Spleen (tissue), 11 donors: ENCODE data around the gene RBBP8NL. TPM values are rescaled to one million over a fixed set of nuclear protein-coding genes. Genes with fewer than 3 reads are reported as not detected.
A peak's percentile ranks its signal among the peaks of the same experiment; 100 is the strongest.

Experiments used
- DNase-seq: peaks from one replicate; pipeline ENCODE4 v3.0.0-alpha.2; 2020
- H3K27ac ChIP-seq, 8 donors: fragments of 200-600 bp; sonication (generic) in 7 of 8; 1 replicate in 4 of 8; 2 replicates in 4 of 8; pipeline versions ENCODE4 v1.5.0 to v1.8.0; 2016 to 2021; ENCODE audit warnings: inconsistent platforms in 4 of 8, mild to moderate bottlenecking in 4 of 8, moderate library complexity in 1 of 8
- H3K27me3 ChIP-seq, 7 donors: fragments of 200-600 bp; sonication (generic) in 6 of 7; replicated peaks in 1 of 7; 1 replicate in 4 of 7; 2 replicates in 3 of 7; pipeline versions ENCODE4 v1.5.0 to v1.8.0; 2016 to 2021; ENCODE audit warnings: inconsistent platforms in 3 of 7, mild to moderate bottlenecking in 1 of 7
- H3K36me3 ChIP-seq, 6 donors: fragments of 200-600 bp; sonication (generic) in 5 of 6; 1 replicate in 4 of 6; 2 replicates in 2 of 6; pipeline versions ENCODE4 v1.5.0 to v1.8.0; 2016 to 2021; ENCODE audit warnings: inconsistent platforms in 2 of 6
- H3K4me1 ChIP-seq, 6 donors: fragments of 200-600 bp; sonication (generic) in 5 of 6; 1 replicate in 3 of 6; 2 replicates in 3 of 6; pipeline versions ENCODE4 v1.5.0 to v1.8.0; 2016 to 2021; ENCODE audit warnings: inconsistent platforms in 3 of 6
- H3K4me3 ChIP-seq, 8 donors: fragments of 200-600 bp; sonication (generic) in 7 of 8; 1 replicate in 4 of 8; 2 replicates in 4 of 8; pipeline versions ENCODE4 v1.5.0 to v1.8.0; 2016 to 2021; ENCODE audit warnings: inconsistent platforms in 4 of 8, mild to moderate bottlenecking in 4 of 8, moderate library complexity in 2 of 8
- H3K9me3 ChIP-seq, 8 donors: fragments of 200-600 bp; sonication (generic) in 7 of 8; 1 replicate in 4 of 8; 2 replicates in 4 of 8; pipeline versions ENCODE4 v1.5.0 to v1.8.0; 2016 to 2021; ENCODE audit warnings: inconsistent platforms in 4 of 8
- POLR2A ChIP-seq, 3 donors: fragments of 450-650 bp; IDR thresholded peaks; one replicate each; pipeline ENCODE4 v1.5.1; 2017; ENCODE audit warnings: antibody characterized with exemption in 3 of 3, mild to moderate bottlenecking in 1 of 3
- POLR2AphosphoS5 ChIP-seq, 3 donors: sonication (generic); formaldehyde crosslinking; IDR thresholded peaks; one replicate each; pipeline ENCODE4 v1.5.1; 2017; ENCODE audit warnings: antibody characterized with exemption in 3 of 3
- WGBS, 5 donors: extraction: QIAGEN DNeasy Blood & Tissue Kit in 3 of 5; methylation state at CpG; one replicate each; pipeline versions ENCODE4 v1.1.5 to v1.1.7; 2013 to 2018; 5-methylcytosine and 5-hydroxymethylcytosine counted together
- intact Hi-C: fragments of 100-400 bp; cut with DNase I; formaldehyde crosslinking; loops from one replicate; pipeline ENCODE4 v1.15.0; 2023; ENCODE audit warnings: low total_unique reads
- polyA plus RNA-seq, 3 donors: library from polyadenylated mRNA; stranded (reverse); fragments of 200-250 nt; gene quantifications; one replicate each; pipeline ENCODE4 v1.2.1, GENCODE V29; 2013
- total RNA-seq, 7 donors: library from RNA; depleted of rRNA in 3 of 7; stranded (reverse); fragments of >200 nt in 3 of 7; fragmentation: NEBNext Ultra II Directional in 4 of 7; extraction: Animal tissue kit (Norgen Biotek cat#: 25700) in 4 of 7; gene quantifications; one replicate each; pipeline versions ENCODE4 v1.1.0 to v1.2.1, GENCODE V29; 2016 to 2021
- TF ChIP-seq, protein P1 (sequence below), 11 experiments: fragments of 200-600 bp in 7 of 11; fragments of 450-650 bp in 4 of 11; sonication (generic) in 4 of 11; IDR thresholded peaks in 8 of 11; conservative IDR thresholded peaks in 3 of 11; 1 replicate in 7 of 11; 2 replicates in 4 of 11; pipeline versions ENCODE4 v1.4.0 to v1.8.0; 2016 to 2021; ENCODE audit warnings: antibody characterized with exemption in 11 of 11, inconsistent platforms in 4 of 11, mild to moderate bottlenecking in 1 of 11
- donor health status: healthy with polysubstance abuse.
- donor health status: DM: no; HTN: no; CAD: no; lungs with moderate emphysema.
- donor health status: DM: no; HTN: no; CAD: no.
- donor health status: Bipolar disorder and iron deficiency.
- donor health status: healthy.
- donor health status: DM: no; HTN: no; CAD: no.
- donor health status: DM: yes; HTN: yes; CAD: no.

Gene RBBP8NL
- total and polyA plus RNA-seq, 10 donors: 0.03 TPM; not detected in 9

DNA sequence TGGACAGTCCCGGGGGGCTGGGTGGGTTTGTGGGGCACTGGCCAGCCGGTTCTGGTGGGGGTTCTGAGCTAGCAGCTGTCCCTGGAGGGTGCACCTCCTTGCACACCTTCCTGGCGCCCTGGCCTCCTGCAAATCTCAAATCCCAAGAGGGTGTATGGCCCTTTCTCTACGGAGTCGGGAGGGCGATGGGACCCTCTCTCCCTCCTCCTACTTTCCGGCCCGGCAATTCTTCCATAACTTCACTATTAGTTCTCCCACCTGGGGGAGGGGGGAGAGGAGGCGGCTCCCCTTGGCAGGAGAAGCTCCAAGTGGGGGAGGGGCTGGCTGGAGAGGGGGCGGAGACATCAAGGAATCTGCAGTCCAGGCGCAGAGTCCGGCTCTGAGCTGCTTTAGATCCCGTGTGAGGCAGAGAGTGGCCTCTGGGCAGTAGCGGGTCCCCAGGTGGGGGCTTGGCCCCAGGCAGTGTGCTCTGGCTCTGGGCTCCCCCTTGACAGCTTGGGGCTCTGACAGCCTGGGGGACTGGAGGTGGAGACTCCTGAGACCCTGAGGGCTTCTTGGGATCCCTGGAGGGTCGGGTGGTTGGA lies 58.9 kb downstream of the RBBP8NL start:
- 5 to 10% (median 8%) methylated on average over 13 to 15 of the region's 15 CpGs for WGBS, 5 donors
- Histone ChIP-seq H3K4me1 (peaks cover 13 to 67% (median 53%) of the 10 kb centered on the region in 6 donors), H3K27ac (peak overlapping the region in 4 of 8 donors; percentile 59 to 86 (median 82)), H3K36me3 (no peaks in the 10 kb centered on the region), H3K4me3 (peak overlapping the region in 6 of 8 donors; percentile 58 to 90 (median 66)), H3K27me3 (peaks cover 0 to 79% (median 32%) of the 10 kb centered on the region in 7 donors), H3K9me3 (no peaks in the 10 kb centered on the region)
- intact Hi-C loops: no loop called here
- no peak for DNase-seq
- TF ChIP-seq POLR2A (IDR thresholded peaks at IDR 0.05) (no peak), POLR2AphosphoS5 (IDR thresholded peaks at IDR 0.05) (no peak)
- TF ChIP-seq, protein P1, sequence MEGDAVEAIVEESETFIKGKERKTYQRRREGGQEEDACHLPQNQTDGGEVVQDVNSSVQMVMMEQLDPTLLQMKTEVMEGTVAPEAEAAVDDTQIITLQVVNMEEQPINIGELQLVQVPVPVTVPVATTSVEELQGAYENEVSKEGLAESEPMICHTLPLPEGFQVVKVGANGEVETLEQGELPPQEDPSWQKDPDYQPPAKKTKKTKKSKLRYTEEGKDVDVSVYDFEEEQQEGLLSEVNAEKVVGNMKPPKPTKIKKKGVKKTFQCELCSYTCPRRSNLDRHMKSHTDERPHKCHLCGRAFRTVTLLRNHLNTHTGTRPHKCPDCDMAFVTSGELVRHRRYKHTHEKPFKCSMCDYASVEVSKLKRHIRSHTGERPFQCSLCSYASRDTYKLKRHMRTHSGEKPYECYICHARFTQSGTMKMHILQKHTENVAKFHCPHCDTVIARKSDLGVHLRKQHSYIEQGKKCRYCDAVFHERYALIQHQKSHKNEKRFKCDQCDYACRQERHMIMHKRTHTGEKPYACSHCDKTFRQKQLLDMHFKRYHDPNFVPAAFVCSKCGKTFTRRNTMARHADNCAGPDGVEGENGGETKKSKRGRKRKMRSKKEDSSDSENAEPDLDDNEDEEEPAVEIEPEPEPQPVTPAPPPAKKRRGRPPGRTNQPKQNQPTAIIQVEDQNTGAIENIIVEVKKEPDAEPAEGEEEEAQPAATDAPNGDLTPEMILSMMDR (IDR thresholded peaks at IDR 0.05 in 8 of 11, conservative IDR thresholded peaks at IDR 0.05 in 3 of 11): no peak

DNA sequence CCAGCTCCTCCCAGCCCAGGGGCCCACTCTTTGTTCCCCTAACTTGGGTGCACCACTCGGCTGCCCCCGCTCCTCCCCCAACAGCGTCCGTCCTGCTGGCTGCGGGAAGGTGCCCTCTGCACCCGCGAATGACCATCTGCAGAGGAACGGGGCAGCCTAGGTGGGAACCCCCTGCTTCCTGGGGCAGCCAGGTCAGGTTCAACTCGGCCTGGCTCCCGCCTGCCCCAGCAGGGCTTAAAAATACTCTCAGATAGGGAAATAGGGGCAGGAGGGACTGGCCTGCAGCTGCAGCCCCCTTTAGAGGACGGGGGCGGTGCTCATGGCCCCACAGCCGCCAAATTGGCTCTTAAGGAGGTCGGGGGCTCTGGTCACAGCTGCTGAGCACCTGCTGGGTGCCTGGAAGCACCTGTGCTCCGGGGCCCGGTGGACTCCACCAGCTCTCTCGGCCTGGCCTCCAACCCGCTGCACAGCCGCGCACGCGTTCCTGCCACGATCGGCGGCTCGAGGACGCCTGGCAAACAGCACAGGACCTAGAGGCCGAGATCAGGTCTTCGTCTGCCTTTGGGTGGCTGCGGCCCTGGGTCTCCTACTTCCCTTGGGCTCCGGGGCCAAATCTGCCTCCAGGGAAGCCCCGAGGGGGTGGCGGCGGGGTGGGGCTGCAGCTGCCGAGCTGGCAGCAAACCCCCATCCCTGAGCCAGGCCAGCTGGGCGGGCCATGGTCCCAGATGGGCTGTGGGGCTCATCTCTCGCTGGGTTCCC lies 59.5 kb downstream of the RBBP8NL start:
- Histone ChIP-seq H3K9me3 (no peaks in the 10 kb centered on the region), H3K36me3 (no peaks in the 10 kb centered on the region), H3K4me1 (peaks cover 13 to 74% (median 56%) of the 10 kb centered on the region in 6 donors), H3K27me3 (peaks cover 0 to 79% (median 32%) of the 10 kb centered on the region in 7 donors), H3K27ac (peak overlapping the region in 7 of 8 donors; percentile 36 to 86 (median 74)), H3K4me3 (peak overlapping the region; percentile 58 to 90 (median 64))
- intact Hi-C loops: no loop called here
- TF ChIP-seq POLR2A (IDR thresholded peaks at IDR 0.05): no peak
- TF ChIP-seq POLR2AphosphoS5 (IDR thresholded peaks at IDR 0.05): peak in 2 of 3 donors; percentile 28 to 45
- 3 to 5% (median 3%) methylated on average over 14 to 37 of the region's 37 CpGs for WGBS, 5 donors
- DNase-seq: no peak

DNA sequence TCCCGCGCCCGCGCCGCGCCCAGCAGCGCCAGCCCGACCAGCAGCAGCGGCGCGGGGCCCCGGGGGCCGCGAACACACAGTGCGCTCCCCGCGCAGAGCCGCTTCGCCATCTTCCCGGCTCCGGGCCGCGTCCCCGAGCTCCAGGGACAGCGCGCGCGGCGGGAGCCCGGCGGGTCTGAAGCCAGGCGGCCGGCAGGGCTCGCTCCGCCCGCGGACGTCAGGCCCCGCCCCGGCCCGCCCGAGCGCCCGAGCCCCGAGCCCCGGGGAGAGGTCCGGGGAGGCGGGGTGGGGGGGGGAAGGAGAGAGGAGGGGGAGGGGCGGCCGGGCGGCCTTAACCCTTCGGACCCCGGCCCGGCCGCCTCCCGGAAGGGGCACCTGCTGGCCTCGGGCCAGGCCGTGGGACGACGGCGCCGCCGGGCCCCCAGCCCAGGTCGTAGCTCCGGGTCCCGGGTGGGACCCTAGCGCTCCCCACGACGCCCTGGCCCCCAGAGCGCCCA lies 60.2 kb downstream of the RBBP8NL start, which contains the start of gene LAMA5:
TSS of gene LAMA5 (minus strand) at position 177 of the 497 bp plus-strand sequence. CDS start at position 110, 67 bp downstream.
- peak; percentile 14 to 63 (median 52) for TF ChIP-seq POLR2AphosphoS5 (IDR thresholded peaks at IDR 0.05)
- TF ChIP-seq, protein P1 (IDR thresholded peaks at IDR 0.05 in 8 of 11, conservative IDR thresholded peaks at IDR 0.05 in 3 of 11): no peak
- H3K4me1 ChIP-seq: peaks cover 13 to 80% (median 59%) of the 10 kb centered on the region in 6 donors
- intact Hi-C loops: no loop called here
- DNase-seq: no peak
- H3K36me3 ChIP-seq: peaks cover 0 to 3% (median 0%) of the 10 kb centered on the region in 6 donors
- peak within 1 kb of the TSS; percentile 49 to 86 (median 73) for H3K27ac ChIP-seq
- WGBS, 5 donors: 0 to 1% (median 1%) methylated on average over 22 to 67 of the region's 70 CpGs; no CpG with 5 or more reads in 1 of the 5 donors
- H3K9me3 ChIP-seq: no peaks in the 10 kb centered on the region
- H3K4me3 ChIP-seq: peak within 1 kb of the TSS; percentile 58 to 90 (median 64)
- H3K27me3 ChIP-seq: peaks cover 0 to 73% (median 32%) of the 10 kb centered on the region in 7 donors

DNA sequence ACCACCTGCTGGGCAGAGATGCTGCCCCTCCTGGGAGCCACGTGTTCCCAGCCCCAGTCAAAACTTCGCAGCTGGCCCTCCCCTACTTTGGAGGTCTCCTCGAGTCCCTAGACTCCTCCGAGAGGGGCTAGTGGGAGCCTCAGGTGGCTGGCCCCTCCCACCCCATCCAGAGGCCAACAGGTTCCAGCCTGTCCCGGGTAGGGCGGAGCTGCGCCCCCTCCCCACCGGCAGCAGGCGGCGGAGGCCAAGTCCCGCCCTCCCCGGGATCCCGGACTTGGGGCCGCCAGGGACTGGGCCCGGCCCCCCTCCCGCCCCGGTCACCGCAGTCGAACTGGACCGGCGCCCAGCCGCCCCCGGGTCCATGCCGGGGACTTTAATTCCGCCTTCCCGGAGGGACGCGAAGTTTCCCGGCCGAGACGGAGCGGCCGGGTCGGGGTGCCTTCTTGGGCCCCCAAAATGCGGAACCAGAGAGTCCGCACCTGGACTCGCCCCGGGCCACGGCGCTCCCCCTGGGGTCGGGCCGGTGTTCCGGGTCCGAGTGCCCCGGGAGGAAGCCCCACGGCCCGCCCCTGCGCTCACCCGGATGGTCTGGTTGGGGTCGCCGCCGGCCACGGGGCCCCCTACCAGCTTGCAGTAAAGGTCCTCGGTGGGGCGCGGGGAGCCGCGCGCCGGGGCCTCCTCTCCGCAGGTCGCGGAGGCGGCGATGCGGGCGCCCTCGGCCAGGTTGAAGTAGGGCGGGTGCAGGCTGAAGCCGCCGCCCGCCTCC lies 60.8 kb downstream of the RBBP8NL start:
- TF ChIP-seq POLR2AphosphoS5 (IDR thresholded peaks at IDR 0.05): peak in 1 of 3 donors; percentile 10
- TF ChIP-seq POLR2A (IDR thresholded peaks at IDR 0.05): no peak
- Histone ChIP-seq H3K36me3 (peaks cover 0 to 10% (median 0%) of the 10 kb centered on the region in 6 donors), H3K27me3 (peaks cover 0 to 67% (median 32%) of the 10 kb centered on the region in 7 donors), H3K27ac (peak overlapping the region; percentile 49 to 86 (median 73)), H3K4me3 (peak overlapping the region; percentile 58 to 90 (median 64)), H3K9me3 (no peaks in the 10 kb centered on the region), H3K4me1 (peaks cover 13 to 86% (median 62%) of the 10 kb centered on the region in 6 donors)
- 1 to 3% (median 2%) methylated on average over 21 to 72 of the region's 72 CpGs for WGBS, 5 donors
- no peak for DNase-seq
- intact Hi-C loops: no loop called here
